IMR-90 (cell line): ENCODE data around the gene FES. TPM values are rescaled to one million over a fixed set of nuclear protein-coding genes. Genes with fewer than 3 reads are reported as not detected.

Experiments
- ATAC-seq: fragments of 200-7000 bp; cut with Tn5 transposase; 2 replicates; pipeline ENCODE4 v1.9.1; 2020; ENCODE audit warnings: low read depth, mild to moderate bottlenecking, moderate library complexity
- BruUV-seq: library from RNA; stranded (reverse); fragments of 400-500 nt; replicated peaks from 2 replicates; lab custom pipeline; 2021; lab: Mats Ljungman, UMichigan
- CTCF ChIA-PET: fragments of 300-600 bp; formaldehyde crosslinking; extraction: SDS; loops from one replicate; lab custom pipeline; 2021; ENCODE audit warnings: antibody characterized with exemption; lab: Yijun Ruan, JAX
- POLR2A ChIA-PET: fragments of 300-600 bp; sonication (Branson Sonifier 250); formaldehyde crosslinking; loops from one replicate; lab custom pipeline; 2022; ENCODE audit warnings: antibody characterized with exemption; ENCODE audit not compliant: unreplicated experiment; lab: Charles Lee
- DNase-seq: peaks from one replicate; pipeline ENCODE4 v3.0.0; 2013
- H2AFZ ChIP-seq: replicated peaks from 2 replicates; pipeline ENCODE3; 2013; ENCODE audit warnings: low read length, mild to moderate bottlenecking; ENCODE audit not compliant: poor library complexity
- H2AK5ac ChIP-seq: 2 replicates; pipeline ENCODE4 v1.6.1; 2013; ENCODE audit warnings: low read depth, low read length, inconsistent platforms
- H2AK9ac ChIP-seq: replicated peaks from 2 replicates; pipeline ENCODE3; 2013; ENCODE audit warnings: mild to moderate bottlenecking, low read depth, low read length, moderate library complexity; ENCODE audit not compliant: poor library complexity
- H2BK120ac ChIP-seq: 2 replicates; pipeline ENCODE4 v1.6.1; 2013; ENCODE audit warnings: low read depth, low read length, inconsistent platforms
- H2BK15ac ChIP-seq: 3 replicates; pipeline ENCODE4 v1.6.1; 2013; ENCODE audit warnings: low read depth, low read length, inconsistent platforms
- H2BK20ac ChIP-seq: 2 replicates; pipeline ENCODE4 v1.6.1; 2013; ENCODE audit warnings: low read depth, mild to moderate bottlenecking, inconsistent platforms, low read length, moderate library complexity
- H2BK5ac ChIP-seq: 2 replicates; pipeline ENCODE4 v1.6.1; 2013; ENCODE audit warnings: mild to moderate bottlenecking, low read depth, low read length, inconsistent platforms; ENCODE audit not compliant: poor library complexity, severe bottlenecking
- H3K14ac ChIP-seq: replicated peaks from 2 replicates; pipeline ENCODE4 v1.6.1; 2013; ENCODE audit warnings: low read depth, low read length, inconsistent platforms
- H3K18ac ChIP-seq: 2 replicates; pipeline ENCODE4 v1.6.1; 2013; ENCODE audit warnings: low read depth, low read length, control low read depth
- H3K23ac ChIP-seq: 2 replicates; pipeline ENCODE4 v1.6.1; 2013; ENCODE audit warnings: low read depth, low read length, inconsistent platforms
- H3K27ac ChIP-seq: 2 replicates; pipeline ENCODE4 v1.5.1; 2013; ENCODE audit warnings: mild to moderate bottlenecking, control low read depth, low read length; ENCODE audit not compliant: insufficient read depth
- H3K27me3 ChIP-seq: 2 replicates; pipeline ENCODE4 v1.6.1; 2013; ENCODE audit warnings: low read length; ENCODE audit not compliant: control insufficient read depth, insufficient read depth
- H3K36me3 ChIP-seq: 2 replicates; pipeline ENCODE4 v1.6.1; 2013; ENCODE audit warnings: low read length, mixed read lengths; ENCODE audit not compliant: control insufficient read depth, insufficient read depth
- H3K4ac ChIP-seq: 2 replicates; pipeline ENCODE4 v1.6.1; 2013; ENCODE audit warnings: low read depth, low read length, inconsistent platforms
- H3K4me1 ChIP-seq: 2 replicates; pipeline ENCODE4 v1.6.1; 2013; ENCODE audit warnings: low read length, mixed read lengths; ENCODE audit not compliant: control insufficient read depth, insufficient read depth
- H3K4me2 ChIP-seq: 2 replicates; pipeline ENCODE4 v1.6.1; 2013; ENCODE audit warnings: low read depth, mild to moderate bottlenecking, control low read depth, low read length, moderate library complexity
- H3K4me3 ChIP-seq: 2 replicates; pipeline ENCODE4 v1.5.1; 2013; ENCODE audit warnings: low read depth, mild to moderate bottlenecking, control low read depth, low read length, moderate library complexity; ENCODE audit not compliant: insufficient read depth
- H3K56ac ChIP-seq: 2 replicates; pipeline ENCODE4 v1.6.1; 2013; ENCODE audit warnings: low read length, inconsistent platforms; ENCODE audit not compliant: insufficient read depth; ENCODE audit errors: extremely low read depth
- H3K79me1 ChIP-seq, 2 experiments: 2 replicates each; pipeline ENCODE4 v1.6.1; 2013; ENCODE audit warnings: low read length in 2 of 2, inconsistent platforms in 1 of 2, low read depth in 1 of 2
- H3K9ac ChIP-seq: 2 replicates; pipeline ENCODE4 v1.6.1; 2013; ENCODE audit warnings: low read depth, low read length, control low read depth
- H3K9me1 ChIP-seq: 2 replicates; pipeline ENCODE4 v1.6.1; 2013; ENCODE audit warnings: low read length, inconsistent platforms; ENCODE audit not compliant: insufficient read depth
- H3K9me3 ChIP-seq: 2 replicates; pipeline ENCODE4 v1.6.1; 2013; ENCODE audit warnings: low read length; ENCODE audit not compliant: control insufficient read depth, insufficient read depth
- H4K20me1 ChIP-seq: 2 replicates; pipeline ENCODE4 v1.6.1; 2013; ENCODE audit warnings: low read length, inconsistent platforms; ENCODE audit not compliant: insufficient read depth
- H4K5ac ChIP-seq: 2 replicates; pipeline ENCODE4 v1.6.1; 2013; ENCODE audit warnings: mild to moderate bottlenecking, low read depth, low read length, control low read depth
- H4K8ac ChIP-seq, 2 experiments: 2 replicates each; pipeline ENCODE4 v1.6.1; 2013; ENCODE audit warnings: low read depth in 2 of 2, low read length in 2 of 2, control low read depth in 1 of 2, inconsistent platforms in 1 of 2
- H4K91ac ChIP-seq: 2 replicates; pipeline ENCODE4 v1.6.1; 2013; ENCODE audit warnings: low read depth, low read length, inconsistent platforms; ENCODE audit not compliant: insufficient read depth
- BHLHE40 ChIP-seq: fragments of 150-350 bp; IDR thresholded peaks from 2 replicates; pipeline ENCODE4 v1.6.1; 2016; ENCODE audit warnings: mild to moderate bottlenecking, low read depth, low read length
- CEBPB ChIP-seq: IDR thresholded peaks from 2 replicates; pipeline ENCODE4 v1.6.1; 2012; ENCODE audit warnings: low read depth, low read length, improper control_type of control experiment
- CHD1 ChIP-seq: IDR thresholded peaks from 2 replicates; pipeline ENCODE4 v1.6.1; 2012; ENCODE audit warnings: low read depth, low read length, improper control_type of control experiment
- CTCF ChIP-seq: conservative IDR thresholded peaks from 2 replicates; pipeline ENCODE4 v1.5.1; 2012; ENCODE audit warnings: mild to moderate bottlenecking, low read depth, low read length, improper control_type of control experiment
- FOS ChIP-seq: fragments of 150-350 bp; IDR thresholded peaks from 2 replicates; pipeline ENCODE4 v1.6.1; 2016; ENCODE audit warnings: low read depth, low read length
- MAFK ChIP-seq: IDR thresholded peaks from 2 replicates; pipeline ENCODE4 v1.6.1; 2012; ENCODE audit warnings: low read depth, low read length, improper control_type of control experiment
- MAZ ChIP-seq: IDR thresholded peaks from 2 replicates; pipeline ENCODE4 v1.6.1; 2012; ENCODE audit warnings: low read depth, mild to moderate bottlenecking, low read length, improper control_type of control experiment, moderate library complexity, borderline replicate concordance
- MXI1 ChIP-seq: IDR thresholded peaks from 2 replicates; pipeline ENCODE4 v1.6.1; 2012; ENCODE audit warnings: low read depth, mild to moderate bottlenecking, low read length, moderate library complexity, borderline replicate concordance
- NFE2L2 ChIP-seq: fragments of 150-350 bp; IDR thresholded peaks from 2 replicates; pipeline ENCODE4 v1.6.1; 2016; ENCODE audit warnings: low read depth, mild to moderate bottlenecking, low read length
- RAD21 ChIP-seq: IDR thresholded peaks from 2 replicates; pipeline ENCODE4 v1.6.1; 2012; ENCODE audit warnings: low read length, improper control_type of control experiment
- WGBS, 2 experiments: methylation state at CpG; one replicate each; pipeline versions ENCODE4 v1.1.5 to v1.1.7; 2013; ENCODE audit warnings: missing lambda C conversion rate in 2 of 2; ENCODE audit not compliant: insufficient read length in 1 of 2; ENCODE audit errors: extremely low coverage in 2 of 2; 5-methylcytosine and 5-hydroxymethylcytosine counted together
- dilution Hi-C: fragments of 300-500 bp; cut with HindIII; formaldehyde crosslinking; loops from one replicate; pipeline ENCODE4 v1.14.3; 2018; ENCODE audit warnings: low sequenced_read_pairs; ENCODE audit not compliant: unreplicated experiment
- in situ Hi-C: fragments of 300-500 bp; cut with MboI; formaldehyde crosslinking; loops from 3 replicates; pipeline ENCODE4 v1.14.3; 2019; ENCODE audit warnings: low sequenced_read_pairs, inconsistent platforms, mixed read lengths
- intact Hi-C: fragments of 100-400 bp; cut with micrococcal nuclease; formaldehyde crosslinking; loops from 2 replicates; pipeline ENCODE4 v1.10.0; 2022
- polyA plus RNA-seq, 3 experiments: library from polyadenylated mRNA; depleted of rRNA; stranded (reverse); fragments of >200 nt; gene quantifications; 2 replicates each; pipeline ENCODE4 v1.2.3, GENCODE V29; 2012; ENCODE audit warnings: low replicate concordance in 1 of 3
- total RNA-seq: library from RNA; depleted of rRNA; stranded (reverse); fragments of >200 nt; gene quantifications from 2 replicates; pipeline ENCODE4 v1.2.3, GENCODE V29; 2012

The FES gene
- total and polyA plus RNA-seq, 2 of the 4 experiments (the other 2 are of a cell fraction): 10.5 to 11.7 TPM

- Histone ChIP-seq H2BK20ac (no peak overlapping the region), H3K4ac (no peak overlapping the region), H3K23ac (no peak overlapping the region), H3K18ac (no peak overlapping the region), H4K8ac (no peak overlapping the region), H2BK120ac (no peak overlapping the region), H3K4me2 (no peak overlapping the region), H3K9me1 (peaks cover 3% of the 10 kb centered on the region; the same call in 1 of the 2 replicates), H3K79me1 (no peaks in the 10 kb centered on the region), H3K27me3 (no peaks in the 10 kb centered on the region; the same call in 1 of the 2 replicates), H2AFZ (no peak overlapping the region), H3K27ac (no peak overlapping the region), H4K20me1 (no peaks in the 10 kb centered on the region), H3K56ac (no peak overlapping the region), H3K9ac (no peak overlapping the region), H3K4me3 (no peak overlapping the region), H3K36me3 (no peaks in the 10 kb centered on the region), H3K9me3 (no peaks in the 10 kb centered on the region), H2BK15ac (no peak overlapping the region), H3K14ac (no peak overlapping the region), H2BK5ac (no peak overlapping the region), H2AK5ac (no peak overlapping the region), H4K91ac (no peak overlapping the region), H3K4me1 (peaks cover 6% of the 10 kb centered on the region), H2AK9ac (no peak overlapping the region), H4K5ac (no peak overlapping the region)
- 62% methylated on average over 4 of the region's 14 CpGs; no CpG with 5 or more reads in 1 of the 2 experiments for WGBS, 2 experiments
- POLR2A ChIA-PET: no interaction called here
- CTCF ChIA-PET: no interaction called here
- ATAC-seq (no peak), DNase-seq (no peak)
- dilution Hi-C loops (no loop called here), in situ Hi-C loops (no loop called here), intact Hi-C loops (no loop called here)
- no TSS peak for BruUV-seq
- TF ChIP-seq NFE2L2 (no peak), MAZ (no peak), BHLHE40 (no peak), CTCF (no peak), CHD1 (no peak), MAFK (no peak), MXI1 (no peak), FOS (no peak), RAD21 (no peak), CEBPB (no peak)
These were observed 23.2 kb upstream of the FES start for GRCh38 chr15:90860942-90861675.
